Measurements from ENCODE around the gene BANK1. TPM values are rescaled to one million over a fixed set of nuclear protein-coding genes. Genes with fewer than 3 reads are reported as not detected.

BANK1 gene
- total RNA-seq, 4 donors from 2014 or later = 3.2 to 7.7 (median 6.9) TPM

DNA sequence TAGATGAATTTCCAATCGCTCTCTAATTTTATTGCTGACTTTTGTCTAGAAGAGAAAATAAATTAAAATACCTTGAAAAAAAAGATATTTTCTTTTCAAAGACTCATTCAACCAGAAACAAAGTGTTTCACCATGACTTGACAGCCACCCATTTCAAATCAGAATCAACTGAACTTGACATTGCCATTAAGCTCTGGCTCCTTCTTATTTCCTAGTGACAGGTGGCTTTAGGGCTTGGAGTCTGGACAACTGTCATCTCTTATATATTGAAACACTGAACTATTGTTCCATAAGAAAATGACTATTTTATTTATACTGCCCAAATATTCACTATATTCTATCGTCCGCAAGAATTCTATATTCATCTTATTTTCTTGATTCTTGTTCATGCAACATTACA, 325.6 kb downstream of the BANK1 start:
- ATAC-seq (ENCODE audit: low FRiP score) (no peak), DNase-seq (ENCODE audit: low spot score) (no peak)
- TF ChIP-seq, protein P1, sequence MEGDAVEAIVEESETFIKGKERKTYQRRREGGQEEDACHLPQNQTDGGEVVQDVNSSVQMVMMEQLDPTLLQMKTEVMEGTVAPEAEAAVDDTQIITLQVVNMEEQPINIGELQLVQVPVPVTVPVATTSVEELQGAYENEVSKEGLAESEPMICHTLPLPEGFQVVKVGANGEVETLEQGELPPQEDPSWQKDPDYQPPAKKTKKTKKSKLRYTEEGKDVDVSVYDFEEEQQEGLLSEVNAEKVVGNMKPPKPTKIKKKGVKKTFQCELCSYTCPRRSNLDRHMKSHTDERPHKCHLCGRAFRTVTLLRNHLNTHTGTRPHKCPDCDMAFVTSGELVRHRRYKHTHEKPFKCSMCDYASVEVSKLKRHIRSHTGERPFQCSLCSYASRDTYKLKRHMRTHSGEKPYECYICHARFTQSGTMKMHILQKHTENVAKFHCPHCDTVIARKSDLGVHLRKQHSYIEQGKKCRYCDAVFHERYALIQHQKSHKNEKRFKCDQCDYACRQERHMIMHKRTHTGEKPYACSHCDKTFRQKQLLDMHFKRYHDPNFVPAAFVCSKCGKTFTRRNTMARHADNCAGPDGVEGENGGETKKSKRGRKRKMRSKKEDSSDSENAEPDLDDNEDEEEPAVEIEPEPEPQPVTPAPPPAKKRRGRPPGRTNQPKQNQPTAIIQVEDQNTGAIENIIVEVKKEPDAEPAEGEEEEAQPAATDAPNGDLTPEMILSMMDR (IDR thresholded peaks at IDR 0.05) = no peak

DNA sequence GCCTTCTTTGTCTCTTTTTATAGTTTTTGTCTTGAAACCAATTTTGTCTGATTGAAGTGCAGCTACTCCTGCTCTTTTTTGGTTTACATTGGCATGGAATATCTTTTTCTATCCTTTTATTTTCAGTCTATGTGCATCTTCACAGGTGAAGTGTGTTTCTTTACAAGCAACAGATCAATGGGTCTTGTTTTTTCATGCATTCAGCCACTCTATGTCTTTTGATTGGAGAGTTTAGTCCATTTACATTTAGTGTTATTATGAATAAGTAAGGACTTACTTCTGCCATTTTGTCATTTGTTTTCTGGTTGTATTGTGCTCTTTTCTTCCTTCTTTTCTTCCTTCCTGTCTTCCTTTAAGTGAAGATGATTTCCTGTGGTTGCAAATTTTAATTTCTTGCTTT, 330.3 kb downstream of the BANK1 start:
- no peak for ATAC-seq (ENCODE audit: low FRiP score)
- TF ChIP-seq, protein P1 (IDR thresholded peaks at IDR 0.05) = no peak

More for the DNA sequence above, 330.3 kb downstream of the BANK1 start:
- no peak for DNase-seq (ENCODE audit: low spot score)

All from omental fat pad (tissue), 4 donors.